Brain microvascular endothelial cell (primary cell): ENCODE measurements around the gene AHNAK2.
"Not testable (repeated sequence)": the region's sequence is repeated elsewhere in the genome, so short reads cannot be mapped to it uniquely, and the experiment has no call there.

Source experiments
- DNase-seq: peaks from one replicate; pipeline ENCODE4 v3.0.0-alpha.2; 2020
- H3K27ac ChIP-seq: fragments of 250-450 bp; sonication (Bioruptor Pico); 2 replicates; pipeline ENCODE4 v1.5.1; 2020; ENCODE audit warnings: mild to moderate bottlenecking, moderate library complexity
- H3K27me3 ChIP-seq: fragments of 250-450 bp; sonication (Bioruptor Pico); replicated peaks from 2 replicates; pipeline ENCODE4 v1.5.1; 2020; ENCODE audit warnings: mild to moderate bottlenecking
- H3K36me3 ChIP-seq: fragments of 250-450 bp; sonication (Bioruptor Pico); replicated peaks from 2 replicates; pipeline ENCODE4 v1.5.1; 2020; ENCODE audit warnings: mild to moderate bottlenecking
- H3K4me3 ChIP-seq: 2 replicates; pipeline ENCODE4 v1.5.1; 2011; ENCODE audit warnings: low read depth, mild to moderate bottlenecking, control low read depth, low read length, moderate library complexity
- in situ Hi-C: cut with HindIII; loops from 2 replicates; pipeline ENCODE4 v1.10.0; 2017; ENCODE audit warnings: low sequenced_read_pairs, low pct_ligation_motif_present
- TF ChIP-seq, protein P1 (sequence below): IDR thresholded peaks from 2 replicates; pipeline ENCODE4 v1.5.1; 2011; ENCODE audit warnings: low read depth, mild to moderate bottlenecking, moderate library complexity, low read length, control low read depth, inconsistent platforms; ENCODE audit errors: missing control alignments

AHNAK2 gene

DNA sequence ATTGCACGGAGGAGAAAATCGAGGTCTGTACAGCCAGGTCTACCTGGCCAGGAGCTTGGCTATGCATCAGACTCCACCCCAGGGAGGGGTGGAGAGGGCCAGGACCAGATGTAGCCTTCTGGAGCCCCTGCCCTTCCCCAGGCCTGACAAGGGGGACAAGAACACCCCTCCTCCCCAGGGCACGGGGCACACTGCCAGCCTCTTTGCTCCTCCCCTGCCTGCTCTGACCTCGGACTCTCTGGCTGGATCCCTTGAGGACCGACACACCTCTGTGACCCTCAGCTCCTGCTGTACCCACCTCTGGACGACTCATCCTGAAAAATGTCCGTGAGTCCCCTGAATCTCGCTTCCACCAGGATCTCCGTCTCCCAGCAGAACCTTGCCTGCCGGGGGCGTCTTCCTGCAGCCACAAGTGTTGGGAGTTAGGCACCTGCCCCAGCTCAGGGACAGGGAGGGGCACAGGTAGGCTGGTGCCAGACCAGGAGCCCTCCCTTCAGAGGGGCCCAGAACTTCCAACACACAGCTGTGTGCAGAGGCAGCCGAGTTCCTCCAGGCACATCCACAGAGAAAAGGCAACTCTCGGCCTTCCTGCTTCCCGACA is 21.8 kb downstream of the AHNAK2 start:
- Histone ChIP-seq H3K27me3 (no peaks in the 10 kb centered on the region), H3K27ac (no peak overlapping the region), H3K36me3 (peaks cover 13% of the 10 kb centered on the region), H3K4me3 (no peak overlapping the region)
- DNase-seq, result no peak
- in situ Hi-C loops, result no loop called here
- TF ChIP-seq, protein P1, sequence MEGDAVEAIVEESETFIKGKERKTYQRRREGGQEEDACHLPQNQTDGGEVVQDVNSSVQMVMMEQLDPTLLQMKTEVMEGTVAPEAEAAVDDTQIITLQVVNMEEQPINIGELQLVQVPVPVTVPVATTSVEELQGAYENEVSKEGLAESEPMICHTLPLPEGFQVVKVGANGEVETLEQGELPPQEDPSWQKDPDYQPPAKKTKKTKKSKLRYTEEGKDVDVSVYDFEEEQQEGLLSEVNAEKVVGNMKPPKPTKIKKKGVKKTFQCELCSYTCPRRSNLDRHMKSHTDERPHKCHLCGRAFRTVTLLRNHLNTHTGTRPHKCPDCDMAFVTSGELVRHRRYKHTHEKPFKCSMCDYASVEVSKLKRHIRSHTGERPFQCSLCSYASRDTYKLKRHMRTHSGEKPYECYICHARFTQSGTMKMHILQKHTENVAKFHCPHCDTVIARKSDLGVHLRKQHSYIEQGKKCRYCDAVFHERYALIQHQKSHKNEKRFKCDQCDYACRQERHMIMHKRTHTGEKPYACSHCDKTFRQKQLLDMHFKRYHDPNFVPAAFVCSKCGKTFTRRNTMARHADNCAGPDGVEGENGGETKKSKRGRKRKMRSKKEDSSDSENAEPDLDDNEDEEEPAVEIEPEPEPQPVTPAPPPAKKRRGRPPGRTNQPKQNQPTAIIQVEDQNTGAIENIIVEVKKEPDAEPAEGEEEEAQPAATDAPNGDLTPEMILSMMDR, result no peak

DNA sequence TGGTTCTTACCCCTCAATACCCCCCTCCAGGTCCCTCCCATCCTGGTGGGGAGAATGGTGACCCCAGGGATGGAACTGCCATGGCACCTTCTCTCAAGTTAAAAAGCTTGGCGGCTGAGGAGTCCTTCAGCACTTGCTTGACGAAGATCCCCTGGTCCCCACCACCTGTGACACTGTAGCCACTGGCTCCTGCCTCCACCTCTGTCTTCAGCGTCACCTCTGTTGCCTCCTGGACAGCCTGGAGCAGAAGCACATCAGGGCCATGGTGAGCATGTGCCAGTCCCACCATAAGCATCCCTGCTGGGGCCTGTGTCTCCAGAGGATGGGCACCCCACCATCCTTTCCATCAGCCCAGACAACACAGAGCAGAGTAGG is 22.8 kb downstream of the AHNAK2 start:
- H3K4me3 ChIP-seq, result no peak overlapping the region
- no peak overlapping the region for H3K27ac ChIP-seq
- no peak for DNase-seq
- no peaks in the 10 kb centered on the region for H3K27me3 ChIP-seq
- peaks cover 13% of the 10 kb centered on the region for H3K36me3 ChIP-seq
- in situ Hi-C loops, result no loop called here
- TF ChIP-seq, protein P1, result no peak

DNA sequence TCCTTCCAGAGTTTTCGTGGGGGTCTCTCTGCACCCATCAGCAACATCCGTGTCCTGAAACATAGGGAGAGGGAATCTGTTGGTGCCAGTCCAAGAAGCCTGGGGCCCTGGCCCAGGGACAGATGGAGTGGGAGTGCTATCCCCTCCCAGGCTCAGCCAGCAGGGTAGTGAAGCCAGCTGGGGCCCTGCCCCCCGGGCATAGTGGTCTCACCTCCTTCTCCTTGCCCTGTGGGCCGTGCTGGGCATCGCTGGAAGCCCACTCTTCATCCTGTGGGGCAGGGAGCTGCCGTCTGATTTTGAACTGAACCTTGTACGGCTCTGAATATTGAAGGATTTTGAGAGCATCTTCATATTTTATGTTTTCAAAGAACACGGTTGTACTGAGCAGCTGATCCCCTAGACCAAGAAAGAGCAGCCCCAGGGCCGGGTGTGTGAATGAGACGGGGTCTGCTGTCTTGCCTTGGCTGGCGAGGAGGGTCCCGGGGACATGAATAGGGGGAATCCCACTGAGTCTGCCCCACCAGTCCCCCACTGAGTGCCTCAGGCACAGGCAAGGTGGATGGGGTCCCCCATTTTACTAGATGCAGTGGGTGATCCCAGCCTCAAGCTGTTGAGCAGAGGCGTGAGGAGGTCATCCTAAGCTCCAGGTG is 23.3 kb downstream of the AHNAK2 start:
- Histone ChIP-seq H3K4me3 (no peak overlapping the region), H3K27me3 (no peaks in the 10 kb centered on the region), H3K36me3 (peaks cover 13% of the 10 kb centered on the region), H3K27ac (no peak overlapping the region)
- in situ Hi-C loops, result no loop called here
- no peak for DNase-seq
- TF ChIP-seq, protein P1, result no peak

DNA sequence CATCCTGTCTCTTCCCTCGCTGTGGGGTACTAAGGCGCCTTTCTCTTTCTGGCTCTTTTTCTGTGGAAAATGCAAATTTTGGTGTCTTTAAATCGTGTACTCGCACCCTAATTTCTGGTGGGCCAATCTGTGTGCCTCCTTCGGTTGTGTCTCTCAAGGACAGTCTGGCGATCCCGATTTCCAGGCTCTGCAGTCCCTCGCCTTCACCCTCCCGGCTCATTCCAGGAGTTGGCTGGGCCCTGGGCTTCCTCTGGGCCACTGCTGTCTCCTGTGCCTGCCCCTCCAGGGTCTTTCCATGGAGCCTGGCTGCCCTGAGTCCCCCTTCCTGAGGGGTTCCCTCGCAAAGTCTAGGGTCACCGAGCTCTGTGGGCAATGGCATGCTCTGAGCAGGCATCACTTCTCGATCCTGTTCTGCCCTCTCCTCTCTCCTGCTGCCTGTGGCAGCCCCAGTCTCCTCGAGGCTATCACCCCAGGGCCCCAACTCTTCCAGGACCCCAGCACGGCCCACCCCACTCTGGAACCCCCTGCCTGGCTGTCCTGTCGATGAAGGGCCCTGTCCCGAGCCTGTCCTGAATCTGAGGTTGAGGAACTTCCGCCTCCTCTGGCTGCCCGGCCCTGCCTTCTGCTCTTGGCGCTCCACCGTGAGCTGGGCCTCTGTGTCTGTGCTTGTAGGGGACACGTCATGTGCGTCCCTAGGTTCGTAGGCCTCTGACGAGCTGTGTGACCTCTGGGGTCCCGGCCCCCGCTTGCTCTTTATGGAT is 24.1 kb downstream of the AHNAK2 start:
- in situ Hi-C loops, result no loop called here
- H3K27me3 ChIP-seq, result no peaks in the 10 kb centered on the region

DNA sequence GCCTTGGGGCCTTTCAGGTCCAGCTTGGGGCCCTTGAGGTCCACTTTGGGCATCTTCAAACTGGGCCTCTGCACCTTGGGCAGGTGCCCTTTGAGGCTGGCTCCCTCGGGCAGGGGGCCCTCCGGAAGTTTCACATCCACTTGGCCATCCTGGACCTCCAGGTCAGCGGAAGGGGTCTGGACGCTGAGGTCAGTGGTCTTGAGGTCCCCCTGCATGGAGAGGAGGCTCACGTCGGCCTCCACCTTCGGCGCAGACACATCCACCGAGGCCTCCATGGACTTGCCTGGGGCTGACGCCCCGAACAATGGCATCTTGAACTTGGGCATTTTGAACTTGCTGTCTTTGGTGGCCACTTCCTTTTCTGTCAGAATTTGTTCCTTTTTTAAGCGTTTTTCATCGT is 25.1 kb downstream of the AHNAK2 start:
- Histone ChIP-seq H3K27me3 (no peaks in the 10 kb centered on the region), H3K4me3 (no peak overlapping the region), H3K27ac (no peak overlapping the region), H3K36me3 (peaks cover 13% of the 10 kb centered on the region)
- in situ Hi-C loops, result no loop called here
- no peak for DNase-seq
- TF ChIP-seq, protein P1, result no peak

More for the DNA sequence above, 24.1 kb downstream of the AHNAK2 start:
- TF ChIP-seq, protein P1, result no peak
- no peak for DNase-seq
- H3K4me3 ChIP-seq, result no peak overlapping the region
- no peak overlapping the region for H3K27ac ChIP-seq
- peaks cover 13% of the 10 kb centered on the region for H3K36me3 ChIP-seq

DNA sequence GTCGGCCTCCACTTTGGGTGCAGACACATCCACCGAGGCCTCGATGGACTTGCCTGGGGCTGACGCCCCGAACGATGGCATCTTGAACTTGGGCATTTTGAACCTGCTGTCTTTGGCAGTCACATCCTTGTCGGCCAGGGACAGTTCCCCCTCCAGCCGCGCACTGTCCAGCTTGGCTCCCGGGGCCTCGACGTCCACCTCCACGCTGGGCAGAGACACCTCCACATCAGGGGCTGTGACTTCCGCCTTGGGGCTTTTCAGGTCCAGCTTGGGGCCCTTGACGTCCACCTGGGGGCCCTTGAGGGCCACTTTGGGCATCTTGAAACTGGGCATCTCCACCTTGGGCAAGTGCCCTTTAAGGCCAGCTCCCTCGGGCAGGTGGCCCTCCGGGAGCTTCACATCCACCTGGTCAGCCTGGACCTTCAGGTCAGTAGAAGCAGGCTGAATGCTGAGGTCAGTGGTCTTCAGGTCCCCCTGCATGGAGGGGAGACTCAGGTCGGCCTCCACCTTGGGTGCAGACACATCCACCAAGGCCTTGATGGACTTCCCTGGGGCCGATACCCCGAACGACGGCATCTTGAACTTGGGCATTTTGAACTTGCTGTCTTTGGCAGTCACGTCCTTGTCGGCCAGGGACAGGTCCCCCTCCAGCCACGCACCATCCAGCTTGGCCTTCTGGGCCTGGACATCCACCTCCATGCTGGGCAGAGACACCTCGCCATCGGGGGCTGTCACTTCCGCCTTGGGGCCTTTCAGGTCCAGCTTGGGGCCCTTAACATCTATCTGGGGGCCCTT is 26.1 kb downstream of the AHNAK2 start:
- H3K4me3 ChIP-seq, in situ Hi-C loops, H3K27me3 ChIP-seq, H3K27ac ChIP-seq, DNase-seq: not testable (repeated sequence)
- H3K36me3 ChIP-seq, result peaks cover 12% of the 10 kb centered on the region

DNA sequence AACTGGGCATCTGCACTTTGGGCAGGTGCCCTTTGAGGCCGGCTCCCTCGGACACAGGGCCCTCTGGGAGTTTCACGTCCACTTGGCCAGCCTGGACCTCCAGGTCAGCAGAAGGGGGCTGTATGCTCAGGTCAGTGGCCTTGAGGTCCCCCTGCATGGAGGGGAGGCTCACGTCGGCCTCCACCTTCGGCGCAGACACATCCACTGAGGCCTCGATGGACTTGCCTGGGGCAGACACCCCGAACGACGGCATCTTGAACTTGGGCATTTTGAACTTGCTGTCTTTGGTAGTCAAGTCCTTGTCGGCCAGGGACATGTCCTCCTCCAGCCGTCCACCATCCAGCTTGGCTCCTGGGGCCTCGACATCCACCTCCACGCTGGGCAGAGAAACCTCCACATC is 27.5 kb downstream of the AHNAK2 start:
- H3K27ac ChIP-seq, DNase-seq, H3K27me3 ChIP-seq, H3K4me3 ChIP-seq, in situ Hi-C loops: not testable (repeated sequence)
- peaks cover 11% of the 10 kb centered on the region for H3K36me3 ChIP-seq
